HG03139 (cell line): Measurements from ENCODE around the gene SPDYE6.
"Not testable (repeated sequence)": the region's sequence is repeated elsewhere in the genome, so short reads cannot be mapped to it uniquely, and the experiment has no call there.

ENCODE experiments used
- ATAC-seq: cut with Tn5 transposase; IDR thresholded peaks from one replicate; pipeline ENCODE4 v1.9.1; 2021; ENCODE audit not compliant: unreplicated experiment

SPDYE6 gene

DNA sequence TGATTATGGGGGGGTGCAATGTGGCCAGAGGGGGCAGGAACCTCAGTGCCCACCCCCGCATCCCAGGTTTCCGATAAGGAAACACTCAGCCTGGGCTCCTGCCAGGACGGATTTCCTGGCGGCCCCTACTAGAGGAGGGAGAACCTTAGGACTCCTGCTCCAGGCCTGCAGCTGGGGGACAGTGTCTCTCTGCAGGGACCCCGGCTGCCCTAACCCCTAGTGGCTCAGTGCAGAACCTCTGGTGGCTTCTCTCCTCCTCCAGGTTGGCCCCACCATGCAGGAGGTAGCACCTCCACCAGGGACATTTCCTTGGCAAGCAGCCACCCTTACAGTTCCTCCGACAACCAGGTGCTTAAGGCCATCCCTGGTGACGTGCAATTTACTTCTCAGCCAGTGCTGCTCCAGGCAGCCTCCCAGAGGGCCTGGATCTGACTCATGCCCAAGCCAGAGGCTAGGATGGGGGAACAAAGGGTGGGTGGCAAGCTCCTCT lies 37.7 kb downstream of the SPDYE6 start:
- ATAC-seq, result no peak

- no peak for ATAC-seq
These were observed 38.8 kb downstream of the SPDYE6 start for GRCh38 chr7:102317231-102318059.

- ATAC-seq, result no peak
These were observed 42.1 kb downstream of the SPDYE6 start for GRCh38 chr7:102313997-102314780.

DNA sequence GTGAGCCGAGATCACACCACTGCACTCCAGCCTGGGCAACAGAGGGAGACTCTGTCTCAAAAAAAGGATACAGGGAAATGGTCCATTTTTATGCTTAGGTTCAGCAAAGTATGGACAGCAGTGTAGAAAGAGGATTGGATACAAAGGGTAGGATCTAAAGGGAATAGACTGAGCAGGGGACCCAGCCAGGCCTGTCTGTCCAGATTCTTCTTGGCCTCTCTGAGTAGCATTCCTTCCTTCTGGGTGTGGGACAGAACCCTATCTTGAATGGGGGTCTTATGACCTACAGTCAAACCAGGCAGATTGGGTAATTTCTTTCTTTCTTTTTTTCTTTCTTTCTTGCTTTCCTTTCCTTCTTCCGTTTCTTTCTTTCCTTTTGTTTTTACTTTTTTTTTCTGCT lies 43.9 kb downstream of the SPDYE6 start:
- no peak for ATAC-seq

DNA sequence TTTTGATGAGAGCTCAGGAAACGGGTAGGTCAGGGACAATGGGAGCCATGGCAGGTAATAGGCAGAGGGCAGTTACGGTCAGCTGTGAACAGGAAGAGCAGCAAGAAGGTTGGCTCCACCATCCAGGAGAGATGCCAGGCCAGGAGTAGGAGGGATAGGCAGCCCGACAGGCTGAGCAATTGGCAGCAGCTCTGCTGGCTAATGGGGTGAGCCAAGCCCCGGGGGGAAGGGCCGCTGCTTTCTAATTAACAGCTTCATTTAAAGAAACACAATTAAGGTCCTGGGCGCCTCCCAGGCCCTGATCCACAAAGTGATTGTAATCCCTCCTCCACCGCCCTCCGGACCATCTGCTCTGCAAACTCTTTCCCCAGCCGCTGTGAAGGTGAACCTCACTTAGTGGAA lies 45.8 kb downstream of the SPDYE6 start:
- no peak for ATAC-seq

GRCh38 chr7:102306916-102307677 lies 49.1 kb downstream of the SPDYE6 start:
- ATAC-seq, result peak; percentile 67

- ATAC-seq, result no peak
These were observed 50.6 kb downstream of the SPDYE6 start for GRCh38 chr7:102305414-102306268.

GRCh38 chr7:102304668-102305067 lies 51.6 kb downstream of the SPDYE6 start:
- no peak for ATAC-seq

- ATAC-seq, result no peak
These were observed 52.4 kb downstream of the SPDYE6 start for GRCh38 chr7:102303669-102304422.

DNA sequence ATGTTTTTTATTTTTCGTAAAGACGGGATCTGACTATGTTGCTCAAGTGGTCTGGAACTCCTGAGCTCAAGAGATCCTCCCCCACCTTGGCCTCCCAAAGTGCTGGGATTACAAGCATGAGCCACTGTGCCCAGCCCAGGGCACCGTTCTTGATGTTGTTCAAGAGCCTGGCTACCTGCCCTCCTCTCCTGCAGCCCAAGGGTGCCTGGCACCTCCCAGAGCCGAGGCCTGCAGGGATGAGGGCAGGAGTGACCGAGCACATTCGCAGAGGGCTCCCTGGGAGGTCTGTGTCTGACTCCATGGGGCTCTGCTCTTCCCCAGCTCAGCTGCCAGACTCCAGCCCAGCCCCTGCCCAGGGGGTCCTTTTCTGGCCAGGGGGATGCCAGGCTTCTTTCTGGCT lies 54.2 kb downstream of the SPDYE6 start:
- ATAC-seq, result no peak

DNA sequence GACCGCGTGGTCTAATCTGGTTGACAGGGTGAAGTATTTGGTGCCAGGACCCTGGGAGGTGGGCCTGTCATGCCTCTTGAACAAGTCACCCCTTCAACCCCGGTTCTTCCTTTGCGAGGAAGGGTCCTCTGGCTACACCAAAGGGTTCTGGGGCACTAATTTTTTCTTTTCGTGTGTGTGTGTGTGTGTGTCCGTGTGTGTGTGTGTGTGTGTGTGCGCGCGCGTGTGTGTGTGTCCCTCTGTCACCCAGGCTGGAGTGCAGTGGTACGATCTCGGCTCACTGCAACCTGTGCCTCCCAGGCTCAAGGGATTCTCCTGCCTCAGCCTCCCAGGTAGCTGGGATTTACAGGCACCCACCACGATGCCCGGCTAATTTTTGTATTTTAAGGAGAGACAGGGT lies 54.9 kb downstream of the SPDYE6 start:
- ATAC-seq, result not testable (repeated sequence)

DNA sequence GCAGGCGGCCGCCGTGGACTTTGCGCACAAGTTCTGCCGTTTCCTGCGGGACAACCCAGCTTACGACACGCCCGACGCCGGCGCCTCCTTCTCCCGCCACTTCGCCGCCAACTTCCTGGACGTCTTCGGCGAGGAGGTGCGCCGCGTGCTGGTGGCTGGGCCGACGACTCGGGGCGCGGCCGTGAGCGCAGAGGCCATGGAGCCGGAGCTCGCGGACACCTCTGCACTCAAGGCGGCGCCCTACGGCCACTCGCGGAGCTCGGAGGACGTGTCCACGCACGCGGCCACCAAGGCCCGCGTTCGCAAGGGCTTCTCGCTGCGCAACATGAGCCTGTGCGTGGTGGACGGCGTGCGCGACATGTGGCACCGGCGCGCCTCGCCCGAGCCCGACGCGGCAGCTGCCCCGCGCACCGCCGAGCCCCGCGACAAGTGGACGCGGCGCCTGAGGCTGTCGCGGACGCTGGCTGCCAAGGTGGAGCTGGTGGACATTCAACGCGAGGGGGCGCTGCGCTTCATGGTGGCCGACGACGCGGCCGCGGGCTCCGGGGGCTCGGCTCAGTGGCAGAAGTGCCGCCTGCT lies 55.5 kb downstream of the SPDYE6 start:
- ATAC-seq, result no peak

DNA sequence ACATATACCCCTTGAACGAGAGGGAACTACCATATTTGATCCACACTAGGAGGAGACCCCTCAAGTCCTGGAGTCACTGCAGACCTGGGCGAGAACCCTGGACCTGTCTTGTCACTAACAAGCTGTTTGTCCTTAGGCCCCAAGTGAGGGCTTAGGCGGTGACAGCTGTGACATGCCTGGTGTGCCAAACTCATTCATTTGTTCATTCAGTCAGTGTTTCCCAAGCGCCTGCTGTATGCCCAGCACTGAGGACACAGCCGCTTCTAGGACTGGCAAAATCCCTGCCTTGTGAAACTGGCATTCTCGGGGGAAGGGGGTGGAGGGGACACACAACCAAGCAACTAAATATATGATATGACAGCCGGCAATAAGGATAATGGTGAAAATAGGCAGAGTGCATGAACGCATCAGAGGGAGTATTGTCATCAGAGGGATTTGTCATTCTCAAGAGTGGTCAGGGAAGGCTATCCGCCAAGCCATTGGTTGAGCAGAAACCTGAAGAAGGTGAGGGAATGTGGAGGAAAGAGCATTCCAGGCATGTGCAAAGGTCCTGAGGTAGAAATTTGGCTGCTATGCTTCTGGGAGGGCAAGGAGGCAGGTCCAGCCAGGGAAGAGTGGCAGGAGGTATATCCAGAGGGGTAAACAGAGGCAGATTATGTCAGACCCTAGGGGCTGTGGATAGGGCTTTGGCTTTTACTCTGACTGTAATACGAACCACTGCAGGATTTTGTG lies 58.6 kb downstream of the SPDYE6 start:
- ATAC-seq, result no peak

DNA sequence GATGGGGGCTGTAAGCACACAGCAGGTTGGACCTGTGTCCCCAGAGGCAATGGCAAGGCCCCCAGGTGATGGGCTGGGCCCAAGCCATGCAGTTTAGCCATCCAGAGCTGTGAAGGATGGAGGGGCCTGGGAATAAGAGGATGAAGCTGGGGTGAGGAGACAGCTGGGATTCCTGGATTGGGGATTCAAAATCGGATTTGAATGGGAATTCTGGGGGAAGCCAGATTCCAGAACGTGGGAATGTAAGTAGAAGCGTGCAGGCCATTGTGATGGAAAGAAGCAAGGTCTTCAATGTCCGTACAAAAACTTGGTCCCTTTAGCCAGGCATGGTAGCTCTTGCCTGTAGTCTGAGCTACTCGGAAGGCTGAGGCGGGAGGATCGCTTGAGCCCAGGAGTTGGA lies 59.7 kb downstream of the SPDYE6 start:
- ATAC-seq, result no peak

- ATAC-seq, result no peak
These were observed 60.1 kb downstream of the SPDYE6 start for GRCh38 chr7:102296179-102296438.
